ENCODE results near the gene NCAPD3.

DNA sequence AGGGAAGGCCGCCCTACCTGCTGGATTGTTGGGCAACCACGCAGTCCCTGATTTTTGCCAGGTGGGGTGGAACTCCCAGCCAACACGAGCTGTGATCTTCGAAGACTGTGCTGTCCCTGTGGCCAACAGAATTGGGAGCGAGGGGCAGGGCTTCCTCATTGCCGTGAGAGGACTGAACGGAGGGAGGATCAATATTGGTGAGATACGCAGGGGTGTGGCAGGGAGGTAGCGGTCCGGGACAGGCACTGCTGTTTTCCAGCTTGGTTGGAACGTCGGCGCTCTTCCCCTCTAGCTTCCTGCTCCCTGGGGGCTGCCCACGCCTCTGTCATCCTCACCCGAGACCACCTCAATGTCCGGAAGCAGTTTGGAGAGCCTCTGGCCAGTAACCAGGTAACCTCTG lies 37.2 kb upstream of the NCAPD3 start:
- TF ChIP-seq, protein P1, sequence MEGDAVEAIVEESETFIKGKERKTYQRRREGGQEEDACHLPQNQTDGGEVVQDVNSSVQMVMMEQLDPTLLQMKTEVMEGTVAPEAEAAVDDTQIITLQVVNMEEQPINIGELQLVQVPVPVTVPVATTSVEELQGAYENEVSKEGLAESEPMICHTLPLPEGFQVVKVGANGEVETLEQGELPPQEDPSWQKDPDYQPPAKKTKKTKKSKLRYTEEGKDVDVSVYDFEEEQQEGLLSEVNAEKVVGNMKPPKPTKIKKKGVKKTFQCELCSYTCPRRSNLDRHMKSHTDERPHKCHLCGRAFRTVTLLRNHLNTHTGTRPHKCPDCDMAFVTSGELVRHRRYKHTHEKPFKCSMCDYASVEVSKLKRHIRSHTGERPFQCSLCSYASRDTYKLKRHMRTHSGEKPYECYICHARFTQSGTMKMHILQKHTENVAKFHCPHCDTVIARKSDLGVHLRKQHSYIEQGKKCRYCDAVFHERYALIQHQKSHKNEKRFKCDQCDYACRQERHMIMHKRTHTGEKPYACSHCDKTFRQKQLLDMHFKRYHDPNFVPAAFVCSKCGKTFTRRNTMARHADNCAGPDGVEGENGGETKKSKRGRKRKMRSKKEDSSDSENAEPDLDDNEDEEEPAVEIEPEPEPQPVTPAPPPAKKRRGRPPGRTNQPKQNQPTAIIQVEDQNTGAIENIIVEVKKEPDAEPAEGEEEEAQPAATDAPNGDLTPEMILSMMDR (conservative IDR thresholded peaks at IDR 0.05 in 1 of 2, IDR thresholded peaks at IDR 0.05 in 1 of 2; ENCODE audit: low read depth in 1 of 2, low read length in 2 of 2), result no peak
- TF ChIP-seq EZH2 (IDR thresholded peaks at IDR 0.05; ENCODE audit: low read length, missing control alignments), result no peak

Data from fibroblast of lung (primary cell).